ENCODE measurements around the gene ZNF816. TPM values are rescaled to one million over a fixed set of nuclear protein-coding genes. Genes with fewer than 3 reads are reported as not detected.

The ZNF816 gene
- total and polyA plus RNA-seq, 2 experiments from 2014 or later, result 6.3 to 18.5 TPM

DNA sequence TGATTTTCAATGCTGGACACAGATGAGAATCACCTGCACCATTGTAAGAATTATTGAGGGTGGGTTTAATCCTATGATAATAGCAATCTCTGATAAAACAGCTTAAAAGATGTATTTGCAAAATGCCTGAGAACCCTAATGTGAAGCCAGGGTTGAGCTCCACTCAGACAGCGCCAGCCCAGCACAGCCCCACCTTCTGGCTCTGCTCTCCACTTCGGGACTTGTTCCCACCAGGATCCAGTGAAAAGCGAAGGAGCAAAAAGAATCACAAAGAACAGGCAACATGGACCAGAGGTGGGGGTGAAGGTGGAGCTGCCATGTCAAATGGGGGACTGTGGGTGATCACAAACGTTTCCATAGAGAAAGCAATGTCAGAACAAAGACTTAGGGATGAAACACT lies 18.6 kb upstream of the ZNF816 start:
- no peaks in the 10 kb centered on the region for H3K79me2 ChIP-seq
- 69% methylated on average over 4 of the region's 4 CpGs for WGBS (ENCODE audit: low lambda C conversion rate, missing lambda C conversion rate)
- no peak overlapping the region for H3K4me2 ChIP-seq
- no peaks in the 10 kb centered on the region for H3K27me3 ChIP-seq
- no peaks in the 10 kb centered on the region for H4K20me1 ChIP-seq (ENCODE audit: insufficient read depth, poor library complexity, severe bottlenecking)
- H3K4me3 ChIP-seq, result no peak overlapping the region
- H3K36me3 ChIP-seq (replicated peaks; ENCODE audit: insufficient read depth, low read depth), result peaks cover under 1% of the 10 kb centered on the region
- no peak overlapping the region for H3K27ac ChIP-seq
- no peak for TF ChIP-seq CTCF (IDR thresholded peaks at IDR 0.05; ENCODE audit: poor library complexity)
- TF ChIP-seq EZH2phosphoT487 (IDR thresholded peaks at IDR 0.05; ENCODE audit: low read depth, severe bottlenecking, unreplicated experiment), result no peak
- TF ChIP-seq EZH2 (IDR thresholded peaks at IDR 0.05; ENCODE audit: borderline replicate concordance), result no peak
- H3K4me1 ChIP-seq (ENCODE audit: insufficient read depth), result no peaks in the 10 kb centered on the region
- H2AFZ ChIP-seq, result no peak overlapping the region
- H3K9me2 ChIP-seq (replicated peaks; ENCODE audit: insufficient read depth), result no peaks in the 10 kb centered on the region
- no peak for DNase-seq (ENCODE audit: low spot score)
- no peaks in the 10 kb centered on the region for H3K9me3 ChIP-seq (ENCODE audit: low read depth)

DNA sequence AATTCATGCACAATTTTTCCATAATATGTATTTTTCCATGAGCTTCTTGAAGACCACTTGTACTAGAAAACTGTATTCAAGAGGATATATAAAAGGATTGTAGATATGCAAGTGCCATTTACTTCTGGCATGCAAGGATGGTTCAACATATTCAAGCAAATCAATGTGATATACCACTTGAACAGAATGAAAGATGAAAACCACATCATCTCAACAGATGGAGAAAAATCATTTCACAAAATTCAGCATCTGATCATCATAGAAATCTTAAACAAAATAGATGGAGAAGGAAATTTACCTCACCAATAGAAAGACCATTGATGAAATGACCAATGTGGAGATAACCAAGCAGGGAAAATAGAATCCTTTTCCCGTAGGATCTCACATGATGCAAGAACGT lies 5.1 kb upstream of the ZNF816 start:
- Histone ChIP-seq H3K4me3 (no peak overlapping the region), H4K20me1 (ENCODE audit: insufficient read depth, poor library complexity, severe bottlenecking) (no peaks in the 10 kb centered on the region), H3K4me2 (no peak overlapping the region), H2AFZ (no peak overlapping the region), H3K27ac (no peak overlapping the region), H3K4me1 (ENCODE audit: insufficient read depth) (peaks cover 5% of the 10 kb centered on the region), H3K36me3 (replicated peaks; ENCODE audit: insufficient read depth, low read depth) (no peaks in the 10 kb centered on the region), H3K9me3 (ENCODE audit: low read depth) (peaks cover 20% of the 10 kb centered on the region), H3K27me3 (no peaks in the 10 kb centered on the region), H3K79me2 (no peaks in the 10 kb centered on the region), H3K9me2 (replicated peaks; ENCODE audit: insufficient read depth) (no peaks in the 10 kb centered on the region)
- no peak for DNase-seq (ENCODE audit: low spot score)
- WGBS (ENCODE audit: low lambda C conversion rate, missing lambda C conversion rate), result 96% methylated on average over 2 of the region's 2 CpGs
- TF ChIP-seq EZH2phosphoT487 (IDR thresholded peaks at IDR 0.05; ENCODE audit: low read depth, severe bottlenecking, unreplicated experiment) (no peak), CTCF (IDR thresholded peaks at IDR 0.05; ENCODE audit: poor library complexity) (no peak), EZH2 (IDR thresholded peaks at IDR 0.05; ENCODE audit: borderline replicate concordance) (no peak)

GRCh38 chr19:52963247-52963618 lies 552 bp upstream of the ZNF816 start:
- under 1% methylated on average over 12 of the region's 12 CpGs for WGBS (ENCODE audit: low lambda C conversion rate, missing lambda C conversion rate)
- DNase-seq (ENCODE audit: low spot score), result peak; percentile 44
- H3K79me2 ChIP-seq, result peaks cover 37% of the 10 kb centered on the region
- peak overlapping the region; percentile 49 for H3K4me3 ChIP-seq
- H3K4me1 ChIP-seq (ENCODE audit: insufficient read depth), result peaks cover 5% of the 10 kb centered on the region
- TF ChIP-seq EZH2 (IDR thresholded peaks at IDR 0.05; ENCODE audit: borderline replicate concordance) (no peak), CTCF (IDR thresholded peaks at IDR 0.05; ENCODE audit: poor library complexity) (peak; percentile 14)
- H3K9me2 ChIP-seq (replicated peaks; ENCODE audit: insufficient read depth), result no peaks in the 10 kb centered on the region
- no peaks in the 10 kb centered on the region for H3K36me3 ChIP-seq (replicated peaks; ENCODE audit: insufficient read depth, low read depth)
- peaks cover 9% of the 10 kb centered on the region for H3K9me3 ChIP-seq (ENCODE audit: low read depth)
- H3K4me2 ChIP-seq, result peak overlapping the region; percentile 94
- H3K27me3 ChIP-seq, result no peaks in the 10 kb centered on the region
- H3K27ac ChIP-seq, result peak overlapping the region; percentile 84
- H4K20me1 ChIP-seq (ENCODE audit: insufficient read depth, poor library complexity, severe bottlenecking), result no peaks in the 10 kb centered on the region
- peak overlapping the region; percentile 88 for H2AFZ ChIP-seq

DNA sequence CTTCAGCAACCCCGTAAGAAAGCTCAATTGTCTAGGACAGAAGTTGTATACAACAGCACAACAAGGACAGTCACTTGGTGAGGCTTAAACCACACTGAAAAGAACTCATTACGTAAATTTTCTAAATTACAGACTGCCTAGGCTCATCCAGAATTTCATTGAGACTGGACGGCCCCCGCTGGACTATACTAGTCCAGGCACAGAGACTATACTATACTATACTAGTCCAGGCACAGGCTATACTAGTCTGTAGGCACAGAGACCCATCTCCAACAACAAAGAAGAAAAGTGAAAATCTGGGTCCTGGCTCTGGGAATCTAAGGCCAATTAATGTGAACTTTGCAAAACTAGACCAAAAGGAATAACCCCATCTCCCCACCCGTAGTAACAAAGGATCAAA lies 700 bp downstream of the ZNF816 start:
- Histone ChIP-seq H3K4me3 (peak overlapping the region; percentile 60), H3K4me1 (ENCODE audit: insufficient read depth) (peaks cover 5% of the 10 kb centered on the region), H3K4me2 (peak overlapping the region; percentile 74), H3K9me2 (replicated peaks; ENCODE audit: insufficient read depth) (no peaks in the 10 kb centered on the region), H4K20me1 (ENCODE audit: insufficient read depth, poor library complexity, severe bottlenecking) (no peaks in the 10 kb centered on the region), H3K79me2 (peaks cover 47% of the 10 kb centered on the region), H3K27ac (peak overlapping the region; percentile 90), H3K9me3 (ENCODE audit: low read depth) (no peaks in the 10 kb centered on the region), H3K36me3 (replicated peaks; ENCODE audit: insufficient read depth, low read depth) (no peaks in the 10 kb centered on the region), H2AFZ (peak overlapping the region; percentile 72), H3K27me3 (no peaks in the 10 kb centered on the region)
- no peak for DNase-seq (ENCODE audit: low spot score)
- no peak for TF ChIP-seq CTCF (IDR thresholded peaks at IDR 0.05; ENCODE audit: poor library complexity)
- no peak for TF ChIP-seq EZH2 (IDR thresholded peaks at IDR 0.05; ENCODE audit: borderline replicate concordance)
- no peak for TF ChIP-seq EZH2phosphoT487 (IDR thresholded peaks at IDR 0.05; ENCODE audit: low read depth, severe bottlenecking, unreplicated experiment)
- WGBS (ENCODE audit: low lambda C conversion rate, missing lambda C conversion rate), result 17% methylated on average over 5 of the region's 5 CpGs

All from hepatocyte (in vitro differentiated cells).